HG02763 (cell line): Measurements from ENCODE around the gene MLIP.
"Not testable (repeated sequence)": the region's sequence is repeated elsewhere in the genome, so short reads cannot be mapped to it uniquely, and the experiment has no call there.

ENCODE experiments used
- ATAC-seq: cut with Tn5 transposase; IDR thresholded peaks from one replicate; pipeline ENCODE4 v1.9.1; 2021; ENCODE audit warnings: mild to moderate bottlenecking, moderate library complexity; ENCODE audit not compliant: unreplicated experiment

MLIP gene

DNA sequence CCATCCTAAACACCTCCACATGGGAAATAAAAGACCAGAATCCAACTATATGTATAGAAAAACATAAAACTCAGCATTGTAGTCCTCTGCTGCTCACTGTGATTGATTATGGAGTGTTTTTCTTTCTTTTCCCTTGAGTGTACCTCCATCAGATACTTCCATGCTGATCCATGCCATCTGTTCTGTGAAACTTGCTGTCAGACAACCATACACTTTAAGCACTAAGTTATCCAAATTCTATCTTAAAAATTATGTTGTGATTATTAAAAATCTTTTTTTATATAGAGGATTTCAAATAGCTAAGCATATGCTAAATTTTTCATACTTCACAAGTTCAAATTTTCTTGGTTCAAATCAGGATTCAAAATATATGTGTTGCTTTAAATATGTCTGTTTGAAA lies 105.1 kb downstream of the MLIP start:
- no peak for ATAC-seq

DNA sequence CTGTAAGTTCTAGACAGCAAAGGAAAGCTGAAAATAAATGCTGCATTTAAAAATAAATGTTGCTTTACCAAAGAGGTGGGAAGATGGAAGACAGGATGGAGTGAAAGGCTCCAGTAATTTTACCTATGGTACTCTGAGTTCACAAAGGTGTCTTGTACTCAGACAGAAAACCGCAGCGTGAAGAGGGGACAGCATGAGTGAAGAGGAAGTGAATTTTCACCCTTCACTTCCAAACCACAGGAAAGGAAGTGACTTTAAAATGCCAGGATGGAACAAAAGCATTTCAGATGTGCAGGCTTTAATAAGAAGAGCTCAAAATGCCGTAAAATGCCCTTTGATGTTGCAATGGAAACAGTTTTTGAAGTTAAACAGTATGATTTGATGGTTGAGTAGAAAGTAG lies 105.8 kb downstream of the MLIP start:
- no peak for ATAC-seq

DNA sequence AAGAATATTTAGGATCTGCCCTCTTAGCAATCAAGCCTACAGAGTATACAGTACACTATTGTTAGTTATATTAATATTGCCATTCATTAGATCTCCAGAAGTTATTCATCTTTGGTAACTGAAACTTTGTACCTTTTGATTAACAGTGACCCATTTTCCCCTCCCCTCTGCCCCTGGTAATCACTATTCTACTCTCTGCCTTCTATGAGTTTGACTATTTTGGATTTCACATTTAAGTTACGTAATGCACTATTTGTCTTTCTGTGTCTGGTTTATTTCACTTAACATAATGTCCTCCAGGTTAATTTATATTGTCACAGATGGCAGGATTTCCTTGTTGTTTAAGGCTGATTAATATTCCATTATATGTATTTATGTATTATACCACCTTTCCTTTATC lies 111.0 kb downstream of the MLIP start:
- ATAC-seq = no peak

DNA sequence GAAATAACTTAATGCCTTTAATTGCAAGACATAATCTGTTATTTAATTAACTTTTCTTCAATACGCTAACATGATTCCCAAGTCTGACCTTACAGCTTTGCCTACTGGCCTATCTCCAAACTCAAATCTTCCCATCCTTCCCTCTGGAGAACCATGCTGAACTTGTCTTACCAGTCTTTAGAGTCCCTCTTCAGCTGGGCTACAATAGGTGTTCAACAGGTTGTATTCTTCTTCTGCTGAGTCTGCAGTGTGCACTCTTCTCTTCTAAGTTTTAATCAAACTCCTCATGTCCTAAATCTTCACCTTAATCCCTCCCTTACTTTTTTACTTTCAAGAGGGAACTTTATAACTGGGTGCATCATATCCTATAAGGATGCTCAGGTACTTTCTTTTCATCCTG lies 121.5 kb downstream of the MLIP start:
- no peak for ATAC-seq

DNA sequence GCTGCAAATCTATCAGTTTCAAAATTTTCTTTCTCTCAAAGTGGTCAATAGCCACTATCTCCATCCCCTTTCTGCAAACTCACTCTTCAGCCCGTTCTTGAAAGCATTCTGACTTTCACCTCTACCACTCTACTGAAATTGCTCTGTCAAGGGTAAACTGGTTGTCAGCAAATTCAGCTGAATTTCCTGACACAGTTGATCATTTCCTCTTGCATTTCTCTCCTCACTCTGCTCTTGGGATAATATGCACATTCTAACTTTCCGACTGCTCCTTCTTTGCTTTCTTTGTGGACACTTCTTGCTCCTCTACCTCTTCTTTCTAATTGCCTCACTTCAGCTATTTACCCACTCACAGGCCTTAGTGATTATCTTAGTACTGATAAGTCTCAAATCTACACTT lies 123.3 kb downstream of the MLIP start:
- ATAC-seq = no peak

DNA sequence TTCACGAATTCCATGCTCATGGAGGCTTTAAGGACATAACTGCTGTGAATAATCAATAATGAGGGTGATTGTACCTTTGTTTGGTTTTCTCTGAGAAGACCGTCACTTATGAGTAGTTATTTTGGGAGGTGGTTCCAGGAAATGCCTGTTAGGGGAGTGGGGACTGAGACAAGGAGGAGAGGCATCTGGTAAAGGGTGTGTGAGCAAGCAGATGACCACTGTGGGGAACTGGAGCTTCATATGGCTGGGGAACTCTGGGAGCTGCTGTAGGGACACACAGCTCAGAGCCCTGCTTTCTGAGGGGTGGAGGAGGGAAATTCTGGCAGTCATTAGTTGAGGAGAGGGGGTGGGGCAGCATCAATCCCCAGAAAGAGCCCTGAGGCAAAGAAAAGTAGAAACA lies 125.7 kb downstream of the MLIP start:
- ATAC-seq = no peak

DNA sequence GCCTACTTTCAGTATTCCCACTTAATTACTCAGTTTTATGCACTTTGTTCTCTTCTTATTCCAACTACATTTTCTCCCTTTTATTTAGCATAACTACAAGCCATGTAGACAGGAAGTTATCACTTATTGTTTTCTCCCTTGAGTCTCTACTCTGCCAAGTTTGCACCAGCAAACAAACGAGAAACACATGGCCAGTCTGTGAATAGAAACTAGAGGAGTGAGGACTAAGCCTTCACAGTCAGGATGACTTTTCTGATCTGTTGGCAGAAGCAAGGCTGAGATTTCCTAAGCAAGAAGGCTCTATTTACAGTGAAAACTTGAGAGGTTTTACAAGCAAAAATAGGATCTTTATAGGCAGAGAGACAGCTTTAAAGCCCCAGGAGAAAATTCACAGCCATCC lies 127.2 kb downstream of the MLIP start:
- no peak for ATAC-seq

DNA sequence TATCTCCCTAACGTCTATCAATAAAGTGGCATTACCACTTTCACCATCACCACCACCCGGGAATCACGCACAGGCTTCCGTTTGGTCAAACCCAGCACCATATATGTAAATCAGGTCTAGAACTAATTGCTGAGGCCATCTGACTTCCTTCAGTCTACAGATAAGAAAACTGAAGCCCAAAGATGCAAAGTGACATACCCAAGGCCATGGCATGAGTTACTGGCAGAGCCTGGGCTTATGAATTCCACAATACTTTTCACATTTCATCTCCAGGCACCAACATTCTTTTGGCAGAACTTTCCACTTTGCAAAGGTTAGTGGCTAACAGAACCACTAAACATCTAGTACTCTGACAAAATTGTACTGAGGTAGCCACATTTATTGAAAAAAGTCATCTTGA lies 132.5 kb downstream of the MLIP start:
- ATAC-seq = no peak

DNA sequence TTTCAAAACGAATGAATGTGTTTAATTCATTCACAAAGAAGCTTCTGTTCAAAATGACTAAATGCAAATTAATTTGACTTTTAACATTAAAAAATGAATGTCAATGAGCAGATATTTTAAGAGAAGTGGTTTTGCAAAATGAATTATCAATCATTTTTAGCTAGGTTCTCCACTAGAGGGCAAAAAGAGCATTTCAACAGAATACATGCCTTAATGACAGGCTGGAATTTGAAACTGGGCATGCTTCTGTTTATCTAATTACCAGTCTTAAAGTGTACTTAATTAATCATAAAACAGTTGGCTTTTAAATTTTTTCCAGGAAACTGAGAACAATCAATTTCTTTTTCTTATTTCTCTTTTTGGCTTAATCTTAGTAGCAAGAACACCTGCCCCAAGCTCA lies 133.2 kb downstream of the MLIP start:
- no peak for ATAC-seq

DNA sequence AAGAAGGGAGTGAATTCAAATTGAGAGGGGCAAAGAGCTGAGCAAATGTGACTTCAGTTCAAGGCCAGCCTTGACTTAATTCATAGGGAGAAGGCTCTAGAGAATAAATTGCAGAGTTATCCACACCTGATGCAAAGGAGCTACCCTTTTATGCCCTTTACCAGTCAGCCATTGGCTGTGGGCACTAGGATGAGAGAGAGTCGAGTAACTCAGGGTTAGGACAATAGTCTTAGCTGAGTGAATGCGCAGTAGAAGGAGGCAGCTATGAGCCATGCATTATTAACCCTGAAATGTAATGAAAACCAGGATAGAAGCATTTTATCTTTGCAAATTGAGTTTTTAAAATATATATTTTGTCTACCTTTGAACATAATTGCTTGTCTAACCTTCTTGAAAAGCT lies 134.0 kb downstream of the MLIP start:
- ATAC-seq = no peak

DNA sequence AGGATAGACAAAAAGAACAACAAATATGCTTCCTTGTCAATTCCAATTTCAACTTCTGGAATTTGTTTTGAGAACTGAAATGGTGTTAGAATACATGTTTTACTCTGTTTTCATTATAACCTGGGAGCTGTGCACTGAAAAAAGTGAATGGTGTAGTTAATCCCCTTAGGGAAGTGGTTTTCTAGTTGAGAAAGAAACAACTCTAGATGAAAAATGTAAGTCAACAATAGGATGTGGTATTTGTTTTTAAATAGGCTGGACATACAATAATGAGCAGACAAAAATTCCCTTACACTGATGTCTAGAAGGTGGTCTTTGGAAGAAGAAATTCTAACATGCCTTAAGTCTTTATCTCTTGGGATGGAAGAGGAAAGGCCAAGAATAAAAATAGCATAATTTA lies 137.1 kb downstream of the MLIP start:
- peak; percentile 43 for ATAC-seq

DNA sequence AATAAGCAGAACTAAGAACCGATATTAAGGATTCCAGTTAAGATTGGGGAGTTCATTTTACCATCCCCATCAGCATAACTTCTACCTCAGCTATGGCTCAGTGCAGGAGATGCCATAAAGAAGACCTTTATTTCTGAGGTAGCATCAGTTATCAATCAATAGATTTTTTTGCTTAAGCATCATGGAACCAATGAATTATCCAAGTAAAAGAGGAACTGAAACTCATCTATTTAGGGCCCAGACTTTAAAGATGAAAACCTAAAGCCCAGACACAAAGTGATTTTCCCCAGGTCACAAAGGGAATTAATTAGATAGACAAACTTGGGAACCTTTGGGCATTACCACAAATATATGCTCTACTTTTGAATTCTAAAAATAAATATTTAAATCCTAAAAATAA lies 137.8 kb downstream of the MLIP start:
- no peak for ATAC-seq

DNA sequence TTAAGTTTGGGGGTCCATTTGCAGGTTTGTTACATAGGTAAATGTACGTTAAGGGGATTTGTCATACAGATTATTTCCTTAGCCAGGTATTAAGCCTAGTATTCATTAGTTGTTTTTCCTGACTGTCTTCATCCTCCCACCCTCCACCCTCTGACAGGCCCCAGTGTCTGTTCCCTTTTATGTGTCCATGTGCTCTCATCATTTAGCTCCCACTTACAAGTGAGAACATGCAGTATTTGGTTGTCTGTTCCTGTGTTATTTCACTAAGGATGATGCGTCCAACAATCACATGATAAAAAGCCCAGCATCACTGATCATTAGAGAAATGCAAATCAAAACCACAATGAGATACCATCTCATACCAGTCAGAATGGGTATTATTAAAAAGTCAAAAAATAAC lies 138.6 kb downstream of the MLIP start:
- not testable (repeated sequence) for ATAC-seq

DNA sequence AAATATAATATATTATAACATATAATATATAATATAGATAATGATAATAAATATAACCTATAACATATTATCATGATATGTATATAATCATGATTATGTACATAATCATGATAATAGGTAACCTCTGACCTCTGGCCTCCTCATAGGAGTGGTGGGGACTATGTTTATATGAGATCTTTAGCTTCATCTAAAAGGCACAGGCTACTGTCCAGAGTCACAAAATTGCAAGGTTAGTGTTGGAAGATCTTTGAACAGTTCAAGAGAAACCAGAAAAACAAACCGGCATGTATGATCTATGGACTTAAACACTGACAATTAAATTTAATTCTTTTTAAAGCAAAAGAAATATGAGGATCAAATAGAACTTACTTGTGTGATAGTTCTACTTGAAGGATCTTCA lies 141.3 kb downstream of the MLIP start:
- ATAC-seq = no peak

DNA sequence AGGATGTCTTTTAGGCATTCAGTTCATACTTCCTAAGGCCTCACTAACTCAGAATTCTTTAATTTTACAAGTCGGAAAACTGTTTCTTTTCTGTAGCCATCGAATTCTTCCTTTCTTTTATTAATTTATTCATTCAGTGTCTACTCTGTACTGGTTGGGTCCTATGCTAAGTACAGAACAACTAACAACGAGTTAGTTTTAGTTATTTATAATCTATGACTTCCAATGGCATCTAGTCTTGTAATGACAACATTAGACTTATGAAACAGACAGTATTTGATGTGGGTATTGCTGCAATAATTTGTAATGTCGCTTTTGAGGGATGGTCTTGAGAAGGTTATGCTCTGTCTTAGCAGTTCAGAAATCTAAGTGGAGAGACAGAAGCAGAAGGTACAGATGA lies 141.7 kb downstream of the MLIP start:
- no peak for ATAC-seq

DNA sequence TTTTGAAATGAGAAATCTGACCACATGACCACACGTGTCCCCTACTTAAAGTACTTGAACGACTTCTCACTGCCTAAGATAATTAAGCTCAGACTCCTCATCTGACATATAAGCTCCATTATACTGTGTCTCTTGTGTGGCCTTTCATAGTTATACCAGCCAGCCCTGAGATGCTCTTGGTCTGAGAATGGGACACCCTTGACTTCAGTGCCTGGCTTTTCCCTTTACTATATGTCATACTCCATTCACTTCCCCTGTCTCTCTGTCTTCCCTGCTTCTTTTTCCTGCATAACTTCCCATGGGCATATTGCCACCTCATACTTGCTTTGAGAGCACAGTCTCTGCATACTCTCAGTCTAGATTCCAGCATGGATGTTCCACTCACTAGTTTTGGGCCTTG lies 143.6 kb downstream of the MLIP start:
- ATAC-seq = no peak

DNA sequence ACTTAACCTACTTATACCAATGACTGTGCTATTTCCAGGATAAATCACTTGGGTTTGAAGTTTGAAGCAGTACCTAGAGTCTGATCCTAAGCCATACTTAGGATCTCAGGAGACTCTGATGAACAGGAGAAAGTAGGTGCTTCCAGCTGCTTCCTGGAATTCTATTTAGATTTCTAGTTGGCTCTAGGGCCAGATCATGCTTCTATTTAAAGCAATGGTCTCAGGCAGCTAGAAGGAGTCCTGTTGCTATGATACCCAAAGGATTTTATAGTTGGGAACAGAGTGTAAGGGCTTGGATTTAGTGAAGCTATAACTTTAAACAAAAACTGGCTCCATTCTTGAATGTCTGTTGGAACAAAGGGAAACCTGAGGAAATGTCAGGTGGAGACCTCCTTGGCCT lies 144.6 kb downstream of the MLIP start:
- ATAC-seq = no peak

DNA sequence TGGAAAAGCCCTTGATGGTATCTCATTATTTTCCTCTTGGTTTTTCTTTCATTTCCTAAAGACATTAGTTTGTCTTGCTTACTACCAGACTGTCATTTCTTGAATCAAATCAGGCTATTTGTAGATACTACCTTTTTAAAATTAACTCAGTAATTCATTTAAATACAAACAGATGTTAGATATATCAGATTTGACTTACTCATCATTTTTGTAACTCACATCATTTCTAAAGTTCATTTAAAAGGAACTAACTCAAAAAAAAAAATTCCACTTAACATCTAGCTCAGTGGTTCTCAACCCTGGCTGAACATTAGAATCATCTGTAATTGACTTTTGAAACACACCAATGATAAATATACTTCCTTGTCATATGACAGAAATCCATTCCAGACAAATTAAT lies 148.8 kb downstream of the MLIP start:
- ATAC-seq = no peak

DNA sequence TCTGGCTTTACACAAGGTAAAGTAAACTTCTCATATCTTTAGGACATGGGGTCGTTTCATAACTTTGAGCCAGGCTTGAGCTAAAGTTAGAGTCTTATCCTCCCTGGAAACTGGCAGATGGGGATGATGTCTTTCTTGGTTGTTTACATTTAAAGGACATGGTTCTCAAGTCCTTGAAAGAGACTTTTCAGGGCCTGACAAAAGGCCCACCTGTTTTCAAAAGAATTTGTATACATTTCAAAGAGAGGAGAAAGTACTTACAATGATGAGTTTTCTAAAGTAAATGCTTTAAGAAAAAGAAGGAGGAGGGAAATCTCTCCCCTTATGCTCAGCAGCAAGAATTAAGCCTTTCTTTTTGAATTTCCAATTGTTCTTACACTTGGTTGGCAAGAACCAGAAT lies 151.3 kb downstream of the MLIP start:
- no peak for ATAC-seq

DNA sequence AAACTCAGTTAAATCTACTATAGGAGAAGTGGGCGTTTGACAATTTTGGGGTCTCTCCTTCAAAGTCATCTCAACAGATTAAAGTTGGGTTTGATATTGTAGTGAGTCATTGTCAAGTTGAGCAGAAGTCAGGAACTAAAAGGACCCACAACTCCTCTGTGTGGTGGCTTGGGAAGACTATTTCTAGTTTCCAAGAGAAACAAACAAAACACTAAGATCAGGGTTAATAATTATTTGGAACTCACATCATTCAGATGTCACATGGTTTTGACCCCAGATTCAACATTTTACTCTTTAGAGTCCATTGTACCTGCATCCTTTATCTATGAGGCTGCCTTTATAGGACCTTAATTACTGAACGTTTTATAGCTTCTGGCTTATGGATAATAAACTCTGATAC lies 151.7 kb downstream of the MLIP start:
- ATAC-seq = no peak

DNA sequence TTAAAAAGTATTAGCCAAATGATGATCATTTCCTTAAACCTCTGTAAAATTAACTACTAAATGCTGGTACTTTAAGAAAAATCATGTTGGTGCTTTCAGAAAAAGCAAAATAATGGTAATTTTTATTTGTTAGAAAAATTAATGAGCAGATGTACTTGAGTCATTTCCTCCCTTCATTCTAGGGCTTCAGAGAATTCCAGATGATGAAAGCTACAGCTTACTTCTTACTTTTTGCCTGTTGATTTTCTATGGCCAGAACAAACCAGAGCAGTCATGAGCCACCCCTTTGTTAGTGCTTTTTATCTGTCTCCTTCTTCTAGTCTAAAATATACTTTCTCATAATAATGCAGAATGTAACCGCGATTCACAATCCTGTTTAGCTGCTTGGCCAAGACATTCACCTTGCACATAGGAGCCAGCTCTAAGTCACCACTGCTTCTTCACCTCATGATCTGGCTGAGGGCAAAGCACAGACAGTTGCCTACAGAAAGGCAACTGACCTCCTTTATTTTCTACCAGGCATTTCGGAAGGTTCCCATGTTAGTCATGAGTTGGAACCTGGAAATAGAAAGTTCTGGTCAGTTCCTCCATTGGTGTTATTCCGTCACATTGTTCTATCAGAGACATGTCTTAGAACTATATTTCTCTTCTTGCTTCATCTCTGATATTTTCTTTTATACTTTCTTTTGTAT lies 153.5 kb downstream of the MLIP start:
- ATAC-seq = no peak

DNA sequence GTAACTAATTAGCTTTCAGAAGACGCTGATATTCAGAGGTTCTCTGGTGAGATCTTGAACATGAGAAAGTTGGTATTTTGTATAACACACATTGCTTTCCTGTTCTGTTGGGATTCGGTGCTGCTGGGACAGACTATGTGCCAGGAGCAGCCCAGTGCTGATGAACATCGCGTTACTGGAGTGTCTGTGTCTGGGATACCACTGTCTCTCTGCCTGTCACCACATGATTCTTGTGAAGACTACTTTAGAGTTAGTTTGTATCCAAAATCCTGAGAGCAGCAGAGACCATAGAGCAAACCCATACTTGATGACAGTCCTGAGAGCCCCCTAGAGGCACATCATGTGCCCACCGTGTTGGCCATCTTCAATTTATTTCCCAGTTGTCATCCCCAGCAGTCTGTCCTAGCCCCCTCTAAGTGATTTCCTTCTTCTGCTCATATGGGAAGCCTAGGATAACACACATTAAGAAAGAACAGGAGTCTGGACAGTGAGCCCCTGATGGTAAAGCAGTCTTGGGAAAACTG lies 155.2 kb downstream of the MLIP start:
- no peak for ATAC-seq

DNA sequence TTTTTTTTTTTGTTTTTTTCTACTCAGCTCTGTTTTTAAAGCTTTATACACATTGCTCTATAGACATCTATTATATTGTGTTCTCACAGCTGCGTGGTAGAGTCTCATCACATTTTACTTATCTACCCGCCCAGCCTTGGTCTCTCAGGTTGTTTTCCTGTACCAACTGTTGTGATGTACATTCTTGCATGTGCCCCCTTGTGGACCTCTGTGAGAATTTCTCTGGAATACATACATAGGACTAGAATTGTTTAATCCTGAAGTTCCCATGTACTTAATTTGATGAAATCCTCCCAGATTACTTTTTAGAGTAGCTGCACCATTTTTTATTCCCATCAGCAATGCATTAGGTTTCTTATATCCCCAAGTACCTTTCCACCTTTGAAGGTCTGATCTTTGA lies 156.6 kb downstream of the MLIP start:
- no peak for ATAC-seq
